Measurements from ENCODE around the gene QKI.

The QKI gene

GRCh38 chr6:163387317-163387716 lies 27.2 kb upstream of the QKI start:
- CTCF ChIA-PET: no interaction called here
- TF ChIP-seq ZBTB20 (tag by site-specific recombination; IDR thresholded peaks at IDR 0.05): peak; percentile 48; the same call in 1 of the 2 replicates
- TF ChIP-seq ZNF174 (tag by site-specific recombination; IDR thresholded peaks at IDR 0.05): no peak
- no peak for TF ChIP-seq ZNF701 (tag by site-specific recombination; IDR thresholded peaks at IDR 0.05)
- peak; percentile 81 for TF ChIP-seq GFI1B (tag by site-specific recombination; IDR thresholded peaks at IDR 0.05)
- TF ChIP-seq KLF17 (tag by site-specific recombination; IDR thresholded peaks at IDR 0.05): 0 out of 2 replicates have a peak, but pooled peaks have one; percentile 29
- TF ChIP-seq, protein P1, sequence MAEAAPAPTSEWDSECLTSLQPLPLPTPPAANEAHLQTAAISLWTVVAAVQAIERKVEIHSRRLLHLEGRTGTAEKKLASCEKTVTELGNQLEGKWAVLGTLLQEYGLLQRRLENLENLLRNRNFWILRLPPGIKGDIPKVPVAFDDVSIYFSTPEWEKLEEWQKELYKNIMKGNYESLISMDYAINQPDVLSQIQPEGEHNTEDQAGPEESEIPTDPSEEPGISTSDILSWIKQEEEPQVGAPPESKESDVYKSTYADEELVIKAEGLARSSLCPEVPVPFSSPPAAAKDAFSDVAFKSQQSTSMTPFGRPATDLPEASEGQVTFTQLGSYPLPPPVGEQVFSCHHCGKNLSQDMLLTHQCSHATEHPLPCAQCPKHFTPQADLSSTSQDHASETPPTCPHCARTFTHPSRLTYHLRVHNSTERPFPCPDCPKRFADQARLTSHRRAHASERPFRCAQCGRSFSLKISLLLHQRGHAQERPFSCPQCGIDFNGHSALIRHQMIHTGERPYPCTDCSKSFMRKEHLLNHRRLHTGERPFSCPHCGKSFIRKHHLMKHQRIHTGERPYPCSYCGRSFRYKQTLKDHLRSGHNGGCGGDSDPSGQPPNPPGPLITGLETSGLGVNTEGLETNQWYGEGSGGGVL (tag by site-specific recombination; IDR thresholded peaks at IDR 0.05): 0 out of 2 replicates have a peak, but pooled peaks have one; percentile 23
- TF ChIP-seq SETDB1 (IDR thresholded peaks at IDR 0.05; ENCODE audit: insufficient read length, low read length): peak; percentile 22
- no peak for TF ChIP-seq ZNF423 (tag by site-specific recombination; IDR thresholded peaks at IDR 0.05)
- TF ChIP-seq WT1 (tag by site-specific recombination; IDR thresholded peaks at IDR 0.05): peak; percentile 61; the same call in 1 of the 2 replicates
- TF ChIP-seq SP7 (tag by site-specific recombination; IDR thresholded peaks at IDR 0.05): peak; percentile 40; the same call in 1 of the 2 replicates
- no peak overlapping the region for H3K27ac ChIP-seq (ENCODE audit: extremely low read depth, low read depth, low read length)

GRCh38 chr6:163389354-163389753 lies 25.2 kb upstream of the QKI start:
- TF ChIP-seq ZNF404 (tag by site-specific recombination; IDR thresholded peaks at IDR 0.05): no peak
- no peak for TF ChIP-seq ZNF830 (tag by site-specific recombination; IDR thresholded peaks at IDR 0.05; ENCODE audit: low read depth)
- no peak for TF ChIP-seq ZNF362 (tag by site-specific recombination; IDR thresholded peaks at IDR 0.05)
- H3K27ac ChIP-seq (ENCODE audit: extremely low read depth, low read depth, low read length): no peak overlapping the region
- POLR2A ChIA-PET: no interaction called here
- H3K4me1 ChIP-seq (ENCODE audit: control insufficient read depth, insufficient read depth, low read length): 0 out of 2 replicates have a peak, but pooled peaks cover 2% of the 10 kb centered on the region
- CTCF ChIA-PET: no interaction called here
- no peaks in the 10 kb centered on the region for H3K9me3 ChIP-seq (ENCODE audit: control insufficient read depth, insufficient read depth, low read depth, low read length)
- H3K36me3 ChIP-seq (ENCODE audit: control insufficient read depth in 2 of 2, insufficient read depth in 1 of 2, low read length in 2 of 2): no peaks in the 10 kb centered on the region
- H3K4me3 ChIP-seq (ENCODE audit: low read depth, low read length): no peak overlapping the region

More at GRCh38 chr6:163387317-163387716, 27.2 kb upstream of the QKI start:
- POLR2A ChIA-PET: no interaction called here
- no peaks in the 10 kb centered on the region for H3K36me3 ChIP-seq (ENCODE audit: control insufficient read depth in 2 of 2, insufficient read depth in 1 of 2, low read length in 2 of 2)
- 0 out of 2 replicates have a peak, but pooled peaks cover 2% of the 10 kb centered on the region for H3K4me1 ChIP-seq (ENCODE audit: control insufficient read depth, insufficient read depth, low read length)
- no peak overlapping the region for H3K4me3 ChIP-seq (ENCODE audit: low read depth, low read length)
- H3K9me3 ChIP-seq (ENCODE audit: control insufficient read depth, insufficient read depth, low read depth, low read length): no peaks in the 10 kb centered on the region

DNA sequence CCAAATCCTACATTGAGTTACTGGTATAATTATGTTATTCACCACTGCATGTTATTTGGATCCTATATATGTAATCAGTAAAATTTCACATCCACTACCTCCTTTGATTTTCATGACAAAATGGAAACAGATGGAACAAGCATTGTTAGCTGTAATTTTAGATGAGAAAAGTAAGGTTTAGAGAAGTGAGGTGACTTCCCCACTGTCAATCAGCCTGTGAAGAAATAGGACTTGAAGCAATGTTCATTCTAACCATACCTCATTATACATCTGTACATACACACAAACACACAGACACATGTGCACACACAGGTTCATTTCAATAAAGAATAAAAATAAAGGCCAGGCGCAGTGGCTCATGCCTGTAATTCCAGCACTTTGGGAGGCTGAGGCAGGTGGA lies 23.7 kb upstream of the QKI start:
- 0 out of 2 replicates have a peak, but pooled peaks cover 2% of the 10 kb centered on the region for H3K4me1 ChIP-seq (ENCODE audit: control insufficient read depth, insufficient read depth, low read length)
- CTCF ChIA-PET: interaction anchor here (0.7 to 1.2 kb wide), 2 partner anchors 70 to 181 kb away, joined by 3 read pairs; no protein-coding TSS in a partner anchor
- no peaks in the 10 kb centered on the region for H3K9me3 ChIP-seq (ENCODE audit: control insufficient read depth, insufficient read depth, low read depth, low read length)
- TF ChIP-seq ZNF501 (tag by site-specific recombination; IDR thresholded peaks at IDR 0.05) (no peak), ZSCAN30 (tag by site-specific recombination; IDR thresholded peaks at IDR 0.05) (no peak), GFI1B (tag by site-specific recombination; IDR thresholded peaks at IDR 0.05) (no peak), ZNF544 (tag by site-specific recombination; IDR thresholded peaks at IDR 0.05) (no peak), ZNF623 (tag by site-specific recombination; IDR thresholded peaks at IDR 0.05) (no peak)
- no peak overlapping the region for H3K4me3 ChIP-seq (ENCODE audit: low read depth, low read length)
- H3K36me3 ChIP-seq (ENCODE audit: control insufficient read depth in 2 of 2, insufficient read depth in 1 of 2, low read length in 2 of 2): no peaks in the 10 kb centered on the region
- POLR2A ChIA-PET: interaction anchor here (0.7 kb wide), 1 partner anchor 732 kb away, joined by 4 read pairs; no protein-coding TSS in a partner anchor
- no peak overlapping the region for H3K27ac ChIP-seq (ENCODE audit: extremely low read depth, low read depth, low read length)

Data from HEK293 (cell line).